ENCODE measurements around the gene SZT2.

SZT2 gene

GRCh38 chr1:43420874-43421273 lies 31.2 kb downstream of the SZT2 start:
- FAIRE-seq (no peak), DNase-seq (ENCODE audit: extremely low spot score, insufficient read length, low read depth) (no peak)

GRCh38 chr1:43421396-43421795 lies 31.7 kb downstream of the SZT2 start:
- no peak for DNase-seq (ENCODE audit: extremely low spot score, insufficient read length, low read depth)
- FAIRE-seq, result no peak

GRCh38 chr1:43421976-43422750 lies 32.5 kb downstream of the SZT2 start:
- FAIRE-seq, result no peak

GRCh38 chr1:43422995-43423671 lies 33.4 kb downstream of the SZT2 start:
- no peak for FAIRE-seq
- no peak for DNase-seq (ENCODE audit: extremely low spot score, insufficient read length, low read depth)

More at GRCh38 chr1:43421976-43422750, 32.5 kb downstream of the SZT2 start:
- no peak for DNase-seq (ENCODE audit: extremely low spot score, insufficient read length, low read depth)

- no peak for DNase-seq (ENCODE audit: extremely low spot score, insufficient read length, low read depth)
- no peak for FAIRE-seq
These were observed 34.2 kb downstream of the SZT2 start for GRCh38 chr1:43423672-43424550.

- DNase-seq (ENCODE audit: extremely low spot score, insufficient read length, low read depth), result no peak
- FAIRE-seq, result no peak
These were observed 35.3 kb downstream of the SZT2 start for GRCh38 chr1:43425045-43425444.

- DNase-seq (ENCODE audit: extremely low spot score, insufficient read length, low read depth) (no peak), FAIRE-seq (no peak)
These were observed 36.5 kb downstream of the SZT2 start for GRCh38 chr1:43426221-43426620.

- no peak for FAIRE-seq
- DNase-seq (ENCODE audit: extremely low spot score, insufficient read length, low read depth), result no peak
These were observed 37.8 kb downstream of the SZT2 start for GRCh38 chr1:43427524-43427923.

- no peak for DNase-seq (ENCODE audit: extremely low spot score, insufficient read length, low read depth)
- FAIRE-seq, result no peak
These were observed 38.2 kb downstream of the SZT2 start for GRCh38 chr1:43427941-43428340.

- no peak for FAIRE-seq
- no peak for DNase-seq (ENCODE audit: extremely low spot score, insufficient read length, low read depth)
These were observed 41.1 kb downstream of the SZT2 start for GRCh38 chr1:43430831-43431230.

- DNase-seq (ENCODE audit: extremely low spot score, insufficient read length, low read depth) (no peak), FAIRE-seq (no peak)
These were observed 42.0 kb downstream of the SZT2 start for GRCh38 chr1:43431676-43432075.

- FAIRE-seq (no peak), DNase-seq (ENCODE audit: extremely low spot score, insufficient read length, low read depth) (no peak)
These were observed 42.6 kb downstream of the SZT2 start for GRCh38 chr1:43432171-43432860.

GRCh38 chr1:43432907-43433306 lies 43.2 kb downstream of the SZT2 start:
- DNase-seq (ENCODE audit: extremely low spot score, insufficient read length, low read depth) (no peak), FAIRE-seq (no peak)

- FAIRE-seq (no peak), DNase-seq (ENCODE audit: extremely low spot score, insufficient read length, low read depth) (no peak)
These were observed 44.6 kb downstream of the SZT2 start for GRCh38 chr1:43434256-43434655.

- DNase-seq (ENCODE audit: extremely low spot score, insufficient read length, low read depth), result no peak
- FAIRE-seq, result no peak
These were observed 45.7 kb downstream of the SZT2 start for GRCh38 chr1:43435146-43436145.

GRCh38 chr1:43436371-43436770 lies 46.7 kb downstream of the SZT2 start:
- FAIRE-seq (no peak), DNase-seq (ENCODE audit: extremely low spot score, insufficient read length, low read depth) (no peak)

GRCh38 chr1:43437031-43437973 lies 47.6 kb downstream of the SZT2 start:
- DNase-seq (ENCODE audit: extremely low spot score, insufficient read length, low read depth), result no peak
- no peak for FAIRE-seq

- FAIRE-seq, result no peak
- DNase-seq (ENCODE audit: extremely low spot score, insufficient read length, low read depth), result no peak
These were observed 48.3 kb downstream of the SZT2 start for GRCh38 chr1:43438006-43438405.
